ENCODE results near the gene PCDHA10. TPM values are rescaled to one million over a fixed set of nuclear protein-coding genes. Genes with fewer than 3 reads are reported as not detected.
"Not testable (repeated sequence)": the region's sequence is repeated elsewhere in the genome, so short reads cannot be mapped to it uniquely, and the experiment has no call there.

Gene PCDHA10
- 5.5 and 6.7 TPM in 2 replicates for polyA plus RNA-seq
- 26.1 and 28.2 TPM in 2 replicates for polyA minus RNA-seq

GRCh38 chr5:140855772-140856674, at the start of gene PCDHA10:
PCDHA10 (plus strand) TSS chr5:140855897; CDS start chr5:140856049, 152 bp downstream.
- Histone ChIP-seq H3F3A (ENCODE audit: insufficient read depth, low read length, poor library complexity, severe bottlenecking) (no peaks in the 10 kb centered on the region), H3K4me3 (ENCODE audit: low read length) (peak within 1 kb of the TSS; percentile 55), H3K27ac (ENCODE audit: low read length) (peak within 1 kb of the TSS; percentile 60), H3K9me3 (ENCODE audit: low read length) (peaks cover 15% of the 10 kb centered on the region), H3K9me2 (ENCODE audit: insufficient read depth, low read length) (no peaks in the 10 kb centered on the region), H3K4me2 (ENCODE audit: low read length) (no peak within 1 kb of the TSS), H3K79me2 (replicated peaks; ENCODE audit: insufficient read depth, low read length) (peaks cover 3% of the 10 kb centered on the region), H3K27me3 (ENCODE audit: insufficient read depth, low read depth, low read length) (no peaks in the 10 kb centered on the region), H2AFZ (ENCODE audit: low read depth, low read length) (no peak within 1 kb of the TSS), H3K9ac (ENCODE audit: low read length) (peak within 1 kb of the TSS; percentile 45), H3K36me3 (ENCODE audit: insufficient read depth, low read length) (peaks cover 11% of the 10 kb centered on the region), H4K20me1 (ENCODE audit: insufficient read depth) (no peaks in the 10 kb centered on the region)
- TF ChIP-seq RAD21 (conservative IDR thresholded peaks at IDR 0.05), result peak; percentile 51
- peak; percentile 46 for TF ChIP-seq SMC3 (conservative IDR thresholded peaks at IDR 0.05; ENCODE audit: poor library complexity)
- no peak for TF ChIP-seq EP300 (conservative IDR thresholded peaks at IDR 0.05; ENCODE audit: poor library complexity, severe bottlenecking)

- H3K4me3 ChIP-seq (ENCODE audit: low read length), result peak within 1 kb of the TSS; percentile 72
- H3K4me2 ChIP-seq (ENCODE audit: low read length), result peak within 1 kb of the TSS; percentile 74
- H3K79me2 ChIP-seq (replicated peaks; ENCODE audit: insufficient read depth, low read length), result peaks cover 51% of the 10 kb centered on the region
- H3K9me3 ChIP-seq (ENCODE audit: low read length), result peaks cover 28% of the 10 kb centered on the region
- peak within 1 kb of the TSS; percentile 99 for H3K27ac ChIP-seq (ENCODE audit: low read length)
- TF ChIP-seq, protein P1, sequence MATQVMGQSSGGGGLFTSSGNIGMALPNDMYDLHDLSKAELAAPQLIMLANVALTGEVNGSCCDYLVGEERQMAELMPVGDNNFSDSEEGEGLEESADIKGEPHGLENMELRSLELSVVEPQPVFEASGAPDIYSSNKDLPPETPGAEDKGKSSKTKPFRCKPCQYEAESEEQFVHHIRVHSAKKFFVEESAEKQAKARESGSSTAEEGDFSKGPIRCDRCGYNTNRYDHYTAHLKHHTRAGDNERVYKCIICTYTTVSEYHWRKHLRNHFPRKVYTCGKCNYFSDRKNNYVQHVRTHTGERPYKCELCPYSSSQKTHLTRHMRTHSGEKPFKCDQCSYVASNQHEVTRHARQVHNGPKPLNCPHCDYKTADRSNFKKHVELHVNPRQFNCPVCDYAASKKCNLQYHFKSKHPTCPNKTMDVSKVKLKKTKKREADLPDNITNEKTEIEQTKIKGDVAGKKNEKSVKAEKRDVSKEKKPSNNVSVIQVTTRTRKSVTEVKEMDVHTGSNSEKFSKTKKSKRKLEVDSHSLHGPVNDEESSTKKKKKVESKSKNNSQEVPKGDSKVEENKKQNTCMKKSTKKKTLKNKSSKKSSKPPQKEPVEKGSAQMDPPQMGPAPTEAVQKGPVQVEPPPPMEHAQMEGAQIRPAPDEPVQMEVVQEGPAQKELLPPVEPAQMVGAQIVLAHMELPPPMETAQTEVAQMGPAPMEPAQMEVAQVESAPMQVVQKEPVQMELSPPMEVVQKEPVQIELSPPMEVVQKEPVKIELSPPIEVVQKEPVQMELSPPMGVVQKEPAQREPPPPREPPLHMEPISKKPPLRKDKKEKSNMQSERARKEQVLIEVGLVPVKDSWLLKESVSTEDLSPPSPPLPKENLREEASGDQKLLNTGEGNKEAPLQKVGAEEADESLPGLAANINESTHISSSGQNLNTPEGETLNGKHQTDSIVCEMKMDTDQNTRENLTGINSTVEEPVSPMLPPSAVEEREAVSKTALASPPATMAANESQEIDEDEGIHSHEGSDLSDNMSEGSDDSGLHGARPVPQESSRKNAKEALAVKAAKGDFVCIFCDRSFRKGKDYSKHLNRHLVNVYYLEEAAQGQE (IDR thresholded peaks at IDR 0.05; ENCODE audit: borderline replicate concordance), result peak; percentile 72
- TF ChIP-seq RAD21 (conservative IDR thresholded peaks at IDR 0.05), result peak; percentile 90
- peak; percentile 90 for TF ChIP-seq TAF1 (IDR thresholded peaks at IDR 0.05; ENCODE audit: low read depth)
- peak; percentile 84 for TF ChIP-seq SMC3 (conservative IDR thresholded peaks at IDR 0.05; ENCODE audit: poor library complexity)
- no peak for TF ChIP-seq EZH2 (IDR thresholded peaks at IDR 0.05; ENCODE audit: borderline replicate concordance, insufficient read depth, low read length, poor library complexity, severe bottlenecking)
- peak; percentile 82 for TF ChIP-seq POLR2AphosphoS5 (IDR thresholded peaks at IDR 0.05)
- TF ChIP-seq EP300 (conservative IDR thresholded peaks at IDR 0.05; ENCODE audit: poor library complexity, severe bottlenecking), result no peak
- TF ChIP-seq MXI1 (conservative IDR thresholded peaks at IDR 0.05; ENCODE audit: poor library complexity, severe bottlenecking), result no peak
- TF ChIP-seq, protein P2, sequence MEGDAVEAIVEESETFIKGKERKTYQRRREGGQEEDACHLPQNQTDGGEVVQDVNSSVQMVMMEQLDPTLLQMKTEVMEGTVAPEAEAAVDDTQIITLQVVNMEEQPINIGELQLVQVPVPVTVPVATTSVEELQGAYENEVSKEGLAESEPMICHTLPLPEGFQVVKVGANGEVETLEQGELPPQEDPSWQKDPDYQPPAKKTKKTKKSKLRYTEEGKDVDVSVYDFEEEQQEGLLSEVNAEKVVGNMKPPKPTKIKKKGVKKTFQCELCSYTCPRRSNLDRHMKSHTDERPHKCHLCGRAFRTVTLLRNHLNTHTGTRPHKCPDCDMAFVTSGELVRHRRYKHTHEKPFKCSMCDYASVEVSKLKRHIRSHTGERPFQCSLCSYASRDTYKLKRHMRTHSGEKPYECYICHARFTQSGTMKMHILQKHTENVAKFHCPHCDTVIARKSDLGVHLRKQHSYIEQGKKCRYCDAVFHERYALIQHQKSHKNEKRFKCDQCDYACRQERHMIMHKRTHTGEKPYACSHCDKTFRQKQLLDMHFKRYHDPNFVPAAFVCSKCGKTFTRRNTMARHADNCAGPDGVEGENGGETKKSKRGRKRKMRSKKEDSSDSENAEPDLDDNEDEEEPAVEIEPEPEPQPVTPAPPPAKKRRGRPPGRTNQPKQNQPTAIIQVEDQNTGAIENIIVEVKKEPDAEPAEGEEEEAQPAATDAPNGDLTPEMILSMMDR (IDR thresholded peaks at IDR 0.05; ENCODE audit: poor library complexity, severe bottlenecking), result peak; percentile 88
- H4K20me1 ChIP-seq (ENCODE audit: insufficient read depth), result no peaks in the 10 kb centered on the region
- peaks cover 2% of the 10 kb centered on the region for H3F3A ChIP-seq (ENCODE audit: insufficient read depth, low read length, poor library complexity, severe bottlenecking)
- H2AFZ ChIP-seq (ENCODE audit: low read depth, low read length), result peak within 1 kb of the TSS; percentile 62
- H3K9ac ChIP-seq (ENCODE audit: low read length), result peak within 1 kb of the TSS; percentile 98
- H3K27me3 ChIP-seq (ENCODE audit: insufficient read depth, low read depth, low read length), result no peaks in the 10 kb centered on the region
- H3K36me3 ChIP-seq (ENCODE audit: insufficient read depth, low read length), result peaks cover 26% of the 10 kb centered on the region
- no peaks in the 10 kb centered on the region for H3K9me2 ChIP-seq (ENCODE audit: insufficient read depth, low read length)
Measured at GRCh38 chr5:140806834-140807775, 48.6 kb upstream of the PCDHA10 start, which contains the start of gene PCDHA4. PCDHA4 (plus strand) TSS chr5:140807068.

GRCh38 chr5:140808241-140808888, 47.3 kb upstream of the PCDHA10 start:
- H3K4me3 ChIP-seq (ENCODE audit: low read length), result peak overlapping the region; percentile 72
- H3K9ac ChIP-seq (ENCODE audit: low read length); H4K20me1 ChIP-seq (ENCODE audit: insufficient read depth); H3F3A ChIP-seq (ENCODE audit: insufficient read depth, low read length, poor library complexity, severe bottlenecking); H3K9me2 ChIP-seq (ENCODE audit: insufficient read depth, low read length); H2AFZ ChIP-seq (ENCODE audit: low read depth, low read length); H3K27me3 ChIP-seq (ENCODE audit: insufficient read depth, low read depth, low read length): not testable (repeated sequence)
- H3K36me3 ChIP-seq (ENCODE audit: insufficient read depth, low read length), result peaks cover 16% of the 10 kb centered on the region
- H3K9me3 ChIP-seq (ENCODE audit: low read length), result peaks cover 18% of the 10 kb centered on the region
- H3K79me2 ChIP-seq (replicated peaks; ENCODE audit: insufficient read depth, low read length), result peaks cover 63% of the 10 kb centered on the region
- H3K4me2 ChIP-seq (ENCODE audit: low read length), result peak overlapping the region; percentile 72
- H3K27ac ChIP-seq (ENCODE audit: low read length), result peak overlapping the region; percentile 99

Measured in neural cell (in vitro differentiated cells).